ENCODE measurements around the gene MTCH1. TPM values are rescaled to one million over a fixed set of nuclear protein-coding genes. Genes with fewer than 3 reads are reported as not detected.

MTCH1 gene
- total RNA-seq, 1 donor from 2014 or later, result 88.0 TPM

GRCh38 chr6:36989264-36989663 is 3.3 kb upstream of the MTCH1 start:
- ATAC-seq, result no peak

GRCh38 chr6:36986704-36987047 is 680 bp upstream of the MTCH1 start:
- peak; percentile 5 for ATAC-seq

- ATAC-seq, result no peak
Observed at GRCh38 chr6:36985417-36985807, 584 bp downstream of the MTCH1 start.

- ATAC-seq, result no peak
Observed at GRCh38 chr6:36984581-36985416, 1.2 kb downstream of the MTCH1 start.

- ATAC-seq, result no peak
Observed at GRCh38 chr6:36983538-36983937, 2.5 kb downstream of the MTCH1 start.

- ATAC-seq, result no peak
Observed at GRCh38 chr6:36980876-36981619, 4.9 kb downstream of the MTCH1 start.

- ATAC-seq, result no peak
Observed at GRCh38 chr6:36980129-36980528, 5.9 kb downstream of the MTCH1 start.

- no peak for ATAC-seq
Observed at GRCh38 chr6:36979347-36979742, 6.7 kb downstream of the MTCH1 start.

GRCh38 chr6:36978421-36979346 is 7.3 kb downstream of the MTCH1 start:
- ATAC-seq, result no peak

GRCh38 chr6:36977470-36977941 is 8.5 kb downstream of the MTCH1 start:
- peak; percentile 10 for ATAC-seq

- no peak for ATAC-seq
Observed at GRCh38 chr6:36976931-36977330, 9.1 kb downstream of the MTCH1 start.

- ATAC-seq, result no peak
Observed at GRCh38 chr6:36976509-36976908, 9.5 kb downstream of the MTCH1 start.

- ATAC-seq, result no peak
Observed at GRCh38 chr6:36976007-36976264, 10.1 kb downstream of the MTCH1 start.

GRCh38 chr6:36975231-36976006 is 10.6 kb downstream of the MTCH1 start:
- ATAC-seq, result no peak

- no peak for ATAC-seq
Observed at GRCh38 chr6:36973647-36974046, 12.3 kb downstream of the MTCH1 start.

GRCh38 chr6:36973190-36973589 is 12.8 kb downstream of the MTCH1 start:
- no peak for ATAC-seq

- no peak for ATAC-seq
Observed at GRCh38 chr6:36971921-36972673, 13.9 kb downstream of the MTCH1 start.

- peak; percentile 15 for ATAC-seq
Observed at GRCh38 chr6:36970892-36971842, 14.8 kb downstream of the MTCH1 start.

GRCh38 chr6:36969988-36970891 is 15.8 kb downstream of the MTCH1 start:
- ATAC-seq, result no peak

Data from esophagus mucosa (tissue), 1 donor.